Measurements from ENCODE around the gene TOM1L2. TPM values are rescaled to one million over a fixed set of nuclear protein-coding genes. Genes with fewer than 3 reads are reported as not detected.

The TOM1L2 gene
- total and polyA plus RNA-seq, 8 donors = 51.2 to 71.2 (median 57.4) TPM

- Histone ChIP-seq H3K27ac (no peak overlapping the region), H3K4me1 (peaks cover 14 to 21% of the 10 kb centered on the region in 2 donors), H3K9me3 (no peaks in the 10 kb centered on the region), H3K36me3 (peaks cover 0 to 6% of the 10 kb centered on the region in 2 donors), H3K27me3 (no peaks in the 10 kb centered on the region), H3K4me3 (no peak overlapping the region)
- no peak for ATAC-seq
- intact Hi-C loops (cut with DNase I) = no loop called here
- TF ChIP-seq CTCF (IDR thresholded peaks at IDR 0.05) = no peak
- DNase-seq = no peak
Observed at GRCh38 chr17:17954079-17954478, 18.1 kb downstream of the TOM1L2 start.

- Histone ChIP-seq H3K4me1 (peaks cover 2 to 15% of the 10 kb centered on the region in 2 donors), H3K27ac (no peak overlapping the region), H3K4me3 (no peak overlapping the region), H3K27me3 (no peaks in the 10 kb centered on the region), H3K36me3 (peaks cover 0 to 6% of the 10 kb centered on the region in 2 donors), H3K9me3 (no peaks in the 10 kb centered on the region)
- DNase-seq (no peak), ATAC-seq (no peak)
- intact Hi-C loops (cut with DNase I) = no loop called here
- no peak for TF ChIP-seq CTCF (IDR thresholded peaks at IDR 0.05)
Observed at GRCh38 chr17:17952691-17953090, 19.5 kb downstream of the TOM1L2 start.

GRCh38 chr17:17951524-17951923 is 20.7 kb downstream of the TOM1L2 start:
- DNase-seq (no peak), ATAC-seq (no peak)
- intact Hi-C loops (cut with DNase I) = no loop called here
- H3K36me3 ChIP-seq = peaks cover 0 to 6% of the 10 kb centered on the region in 2 donors
- TF ChIP-seq CTCF (IDR thresholded peaks at IDR 0.05) = no peak
- H3K9me3 ChIP-seq = no peaks in the 10 kb centered on the region
- H3K27me3 ChIP-seq = no peaks in the 10 kb centered on the region
- no peak overlapping the region for H3K27ac ChIP-seq
- H3K4me3 ChIP-seq = no peak overlapping the region
- H3K4me1 ChIP-seq = peaks cover 0 to 8% of the 10 kb centered on the region in 2 donors

- DNase-seq = no peak
- Histone ChIP-seq H3K4me1 (peaks cover 0 to 8% of the 10 kb centered on the region in 2 donors), H3K27me3 (no peaks in the 10 kb centered on the region), H3K36me3 (peaks cover 0 to 6% of the 10 kb centered on the region in 2 donors), H3K9me3 (no peaks in the 10 kb centered on the region), H3K27ac (no peak overlapping the region), H3K4me3 (no peak overlapping the region)
- intact Hi-C loops (cut with DNase I) = no loop called here
- ATAC-seq = no peak
- no peak for TF ChIP-seq CTCF (IDR thresholded peaks at IDR 0.05)
Observed at GRCh38 chr17:17950806-17951205, 21.4 kb downstream of the TOM1L2 start.

GRCh38 chr17:17950347-17950746 is 21.9 kb downstream of the TOM1L2 start:
- Histone ChIP-seq H3K36me3 (peaks cover 0 to 2% of the 10 kb centered on the region in 2 donors), H3K9me3 (no peaks in the 10 kb centered on the region), H3K27ac (no peak overlapping the region), H3K27me3 (no peaks in the 10 kb centered on the region), H3K4me3 (no peak overlapping the region), H3K4me1 (peaks cover 0 to 8% of the 10 kb centered on the region in 2 donors)
- ATAC-seq (no peak), DNase-seq (no peak)
- intact Hi-C loops (cut with DNase I) = no loop called here
- TF ChIP-seq CTCF (IDR thresholded peaks at IDR 0.05) = no peak
